GM21529 (cell line): ENCODE results near the gene MON1B.
"Not testable (repeated sequence)": the region's sequence is repeated elsewhere in the genome, so short reads cannot be mapped to it uniquely, and the experiment has no call there.

Experiments used
- ATAC-seq: cut with Tn5 transposase; IDR thresholded peaks from one replicate; pipeline ENCODE4 v1.9.1; 2021; ENCODE audit not compliant: unreplicated experiment

MON1B gene

DNA sequence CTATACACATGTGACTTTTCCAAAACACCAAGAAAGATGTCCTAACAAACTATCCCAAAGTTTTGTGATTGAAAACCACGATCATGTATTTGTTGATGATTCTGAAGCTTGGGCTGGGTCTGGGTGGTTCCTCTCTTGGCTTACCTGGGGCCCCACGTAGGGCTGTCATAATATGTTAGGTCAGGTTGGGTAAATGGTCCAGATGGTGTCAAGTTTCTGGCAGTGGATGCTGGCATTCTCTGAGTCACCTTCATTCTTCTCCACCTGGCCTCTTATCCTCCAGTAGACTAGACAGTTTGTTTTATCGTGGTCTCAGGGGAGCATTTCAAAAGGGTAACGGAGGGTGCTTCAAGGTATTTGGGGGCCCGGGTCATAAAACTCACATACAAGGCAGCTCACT, 47.6 kb downstream of the MON1B start:
- no peak for ATAC-seq

DNA sequence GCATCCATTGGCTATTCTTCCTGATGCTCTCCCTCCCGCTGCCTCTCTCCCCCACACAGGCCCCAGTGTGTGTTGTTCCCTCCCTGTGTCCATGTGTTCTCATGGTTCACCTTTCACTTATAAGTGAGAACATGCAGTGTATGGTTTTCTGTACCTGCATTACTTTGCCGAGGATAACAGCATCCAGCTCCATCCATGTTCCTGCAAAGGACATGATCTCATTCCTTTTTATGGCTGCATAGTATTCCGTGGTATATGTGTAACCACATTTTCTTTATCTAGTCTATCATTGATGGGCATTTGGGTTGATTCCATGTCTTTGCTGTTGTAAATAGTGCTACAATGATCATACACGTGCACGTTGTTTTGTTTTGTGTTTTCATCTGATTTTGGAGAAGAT, 51.5 kb downstream of the MON1B start:
- not testable (repeated sequence) for ATAC-seq

DNA sequence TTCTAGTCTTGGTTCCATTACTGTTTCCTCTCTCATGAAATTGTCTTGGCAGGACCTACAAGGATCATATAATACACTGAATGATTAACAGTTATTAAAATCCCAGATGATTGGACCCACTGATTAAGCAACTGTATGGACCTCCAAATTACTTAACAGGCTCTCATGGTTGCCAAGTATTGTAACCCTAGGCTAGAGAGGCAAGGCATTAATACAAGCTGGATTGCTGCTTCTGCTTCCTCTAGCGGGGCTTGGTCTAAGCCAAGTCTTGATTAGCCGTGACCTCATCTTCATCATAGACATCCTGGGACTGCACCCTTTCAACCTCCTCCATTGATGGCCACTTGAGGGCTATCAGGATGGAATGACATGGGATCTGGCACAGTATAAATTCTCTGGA, 55.2 kb downstream of the MON1B start:
- ATAC-seq, result no peak

DNA sequence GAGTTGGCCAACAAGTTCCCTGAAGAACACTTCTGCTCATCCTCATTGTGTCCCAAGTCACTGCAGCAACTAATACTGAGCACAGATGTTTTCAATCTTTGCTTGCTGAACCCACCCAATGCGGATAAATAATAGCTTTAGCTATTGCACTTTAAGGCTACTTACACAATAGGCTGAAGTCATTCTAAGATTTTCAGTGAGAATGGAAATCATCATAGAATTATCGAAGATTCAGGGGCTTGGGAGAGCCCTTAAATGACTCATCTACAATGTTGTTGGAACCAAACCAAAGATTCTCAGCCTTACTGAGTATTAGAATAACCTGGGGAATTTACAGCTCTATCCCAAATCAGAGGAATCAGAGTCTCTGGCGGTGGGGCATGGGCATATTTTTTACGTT, 59.4 kb downstream of the MON1B start:
- no peak for ATAC-seq
